BE2C (cell line): ENCODE measurements around the gene S100A16.

ENCODE experiments used
- DNase-seq: peaks from one replicate; pipeline ENCODE4 v3.0.0-alpha.2; 2020
- H3K27me3 ChIP-seq: fragments of 250-450 bp; sonication (Bioruptor Pico); 2 replicates; pipeline ENCODE4 v1.5.1; 2020; ENCODE audit warnings: mild to moderate bottlenecking
- H3K36me3 ChIP-seq: fragments of 250-450 bp; sonication (Bioruptor Pico); 2 replicates; pipeline ENCODE4 v1.5.1; 2020; ENCODE audit warnings: mild to moderate bottlenecking
- H3K4me1 ChIP-seq: fragments of 250-450 bp; sonication (Bioruptor Pico); 2 replicates; pipeline ENCODE4 v1.5.1; 2020
- H3K4me3 ChIP-seq: 2 replicates; pipeline ENCODE4 v1.5.1; 2011; ENCODE audit warnings: low read depth, low read length
- H3K9me3 ChIP-seq: fragments of 250-450 bp; sonication (Bioruptor Pico); 2 replicates; pipeline ENCODE4 v1.5.1; 2020
- CTCF ChIP-seq: IDR thresholded peaks from 2 replicates; pipeline ENCODE4 v1.5.1; 2012; ENCODE audit warnings: mild to moderate bottlenecking, low read depth, low read length

S100A16 gene

GRCh38 chr1:153610811-153611301, 2.1 kb downstream of the S100A16 start:
- H3K4me3 ChIP-seq: no peak overlapping the region
- H3K27me3 ChIP-seq: no peaks in the 10 kb centered on the region
- H3K36me3 ChIP-seq: no peaks in the 10 kb centered on the region
- H3K4me1 ChIP-seq: peaks cover 19% of the 10 kb centered on the region
- TF ChIP-seq CTCF: no peak
- H3K9me3 ChIP-seq: no peaks in the 10 kb centered on the region
- DNase-seq: no peak

GRCh38 chr1:153610334-153610733, 2.6 kb downstream of the S100A16 start:
- TF ChIP-seq CTCF: no peak
- peak; percentile 57 for DNase-seq
- no peaks in the 10 kb centered on the region for H3K36me3 ChIP-seq
- peaks cover 19% of the 10 kb centered on the region for H3K4me1 ChIP-seq
- no peaks in the 10 kb centered on the region for H3K9me3 ChIP-seq
- no peak overlapping the region for H3K4me3 ChIP-seq
- no peaks in the 10 kb centered on the region for H3K27me3 ChIP-seq

- Histone ChIP-seq H3K4me1 (peaks cover 19% of the 10 kb centered on the region), H3K9me3 (no peaks in the 10 kb centered on the region), H3K27me3 (no peaks in the 10 kb centered on the region), H3K36me3 (no peaks in the 10 kb centered on the region), H3K4me3 (no peak overlapping the region)
- no peak for TF ChIP-seq CTCF
- no peak for DNase-seq
Observed at GRCh38 chr1:153609585-153609907, 3.4 kb downstream of the S100A16 start.

GRCh38 chr1:153608742-153609584, 4.0 kb downstream of the S100A16 start:
- Histone ChIP-seq H3K4me3 (no peak overlapping the region), H3K9me3 (no peaks in the 10 kb centered on the region), H3K27me3 (no peaks in the 10 kb centered on the region), H3K36me3 (no peaks in the 10 kb centered on the region), H3K4me1 (peaks cover 19% of the 10 kb centered on the region)
- no peak for TF ChIP-seq CTCF
- DNase-seq: no peak

- Histone ChIP-seq H3K9me3 (no peaks in the 10 kb centered on the region), H3K36me3 (no peaks in the 10 kb centered on the region), H3K4me1 (peaks cover 19% of the 10 kb centered on the region), H3K27me3 (no peaks in the 10 kb centered on the region), H3K4me3 (no peak overlapping the region)
- DNase-seq: no peak
- TF ChIP-seq CTCF: no peak
Observed at GRCh38 chr1:153608089-153608682, 4.8 kb downstream of the S100A16 start.

- Histone ChIP-seq H3K36me3 (no peaks in the 10 kb centered on the region), H3K27me3 (no peaks in the 10 kb centered on the region), H3K4me3 (no peak overlapping the region), H3K9me3 (no peaks in the 10 kb centered on the region), H3K4me1 (peaks cover 19% of the 10 kb centered on the region)
- no peak for DNase-seq
- TF ChIP-seq CTCF: no peak
Observed at GRCh38 chr1:153607381-153607780, 5.6 kb downstream of the S100A16 start.
